Neutrophil (primary cell): ENCODE data around the gene CAPN5.

Experiments
- H3K27ac ChIP-seq: fragments of 200-600 bp; sonication (generic); 2 replicates; pipeline ENCODE4 v1.5.1; 2016; ENCODE audit warnings: mild to moderate bottlenecking, moderate library complexity
- H3K27me3 ChIP-seq: fragments of 200-600 bp; sonication (generic); 2 replicates; pipeline ENCODE4 v1.6.0; 2016; ENCODE audit warnings: mild to moderate bottlenecking
- H3K36me3 ChIP-seq: fragments of 200-600 bp; sonication (generic); 2 replicates; pipeline ENCODE4 v1.5.1; 2017
- H3K4me1 ChIP-seq, 2 experiments: fragments of 200-600 bp in 1 of 2; sonication (generic) in 1 of 2; 1 replicate in 1 of 2; 2 replicates in 1 of 2; pipeline versions ENCODE4 v1.5.1 to v1.6.1; 2013 to 2016; ENCODE audit warnings: low read depth in 1 of 2, low read length in 1 of 2, mild to moderate bottlenecking in 1 of 2, moderate library complexity in 1 of 2; ENCODE audit not compliant: control insufficient read depth in 1 of 2, insufficient read depth in 1 of 2
- H3K4me3 ChIP-seq, 2 experiments: fragments of 200-600 bp in 1 of 2; sonication (generic) in 1 of 2; 1 replicate in 1 of 2; 2 replicates in 1 of 2; pipeline ENCODE4 v1.5.1; 2013 to 2016; ENCODE audit warnings: low read depth in 1 of 2, low read length in 1 of 2, mild to moderate bottlenecking in 1 of 2, moderate library complexity in 1 of 2
- H3K9me3 ChIP-seq: fragments of 200-600 bp; sonication (generic); 2 replicates; pipeline ENCODE4 v1.5.1; 2016
- TF ChIP-seq, protein P1 (sequence below): fragments of 200-600 bp; sonication (generic); IDR thresholded peaks from 2 replicates; pipeline ENCODE4 v1.5.1; 2016; ENCODE audit warnings: antibody characterized with exemption

CAPN5 gene

DNA sequence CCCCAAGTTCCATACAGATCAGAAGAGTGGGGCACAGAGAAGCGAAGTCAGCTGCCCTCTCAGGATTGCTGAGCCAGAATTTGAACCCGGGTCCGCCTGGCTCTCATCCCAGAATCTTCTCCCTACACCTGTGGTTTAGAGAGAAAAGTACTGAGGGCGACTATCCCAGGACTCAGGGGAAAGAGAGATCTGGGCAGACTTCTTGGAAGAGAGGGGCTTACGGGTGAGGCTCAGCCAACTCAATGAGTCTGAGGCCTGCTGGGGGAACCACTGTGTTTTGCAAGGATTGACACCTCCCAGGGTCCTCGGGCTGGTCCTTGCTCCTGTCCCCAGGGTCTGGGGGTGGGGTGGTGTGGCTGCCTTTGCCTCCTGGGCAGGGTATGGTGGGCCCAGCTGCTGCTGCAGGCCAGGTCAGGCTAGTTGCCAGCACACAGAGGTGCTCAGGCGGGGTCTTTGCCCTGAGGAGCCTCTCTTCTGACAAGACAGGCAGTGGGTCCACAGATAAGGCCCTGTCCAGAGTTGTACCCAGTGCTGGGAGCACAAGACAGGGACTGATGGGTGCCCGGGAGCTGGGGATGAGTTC is 1.2 kb downstream of the CAPN5 start:
- TF ChIP-seq, protein P1, sequence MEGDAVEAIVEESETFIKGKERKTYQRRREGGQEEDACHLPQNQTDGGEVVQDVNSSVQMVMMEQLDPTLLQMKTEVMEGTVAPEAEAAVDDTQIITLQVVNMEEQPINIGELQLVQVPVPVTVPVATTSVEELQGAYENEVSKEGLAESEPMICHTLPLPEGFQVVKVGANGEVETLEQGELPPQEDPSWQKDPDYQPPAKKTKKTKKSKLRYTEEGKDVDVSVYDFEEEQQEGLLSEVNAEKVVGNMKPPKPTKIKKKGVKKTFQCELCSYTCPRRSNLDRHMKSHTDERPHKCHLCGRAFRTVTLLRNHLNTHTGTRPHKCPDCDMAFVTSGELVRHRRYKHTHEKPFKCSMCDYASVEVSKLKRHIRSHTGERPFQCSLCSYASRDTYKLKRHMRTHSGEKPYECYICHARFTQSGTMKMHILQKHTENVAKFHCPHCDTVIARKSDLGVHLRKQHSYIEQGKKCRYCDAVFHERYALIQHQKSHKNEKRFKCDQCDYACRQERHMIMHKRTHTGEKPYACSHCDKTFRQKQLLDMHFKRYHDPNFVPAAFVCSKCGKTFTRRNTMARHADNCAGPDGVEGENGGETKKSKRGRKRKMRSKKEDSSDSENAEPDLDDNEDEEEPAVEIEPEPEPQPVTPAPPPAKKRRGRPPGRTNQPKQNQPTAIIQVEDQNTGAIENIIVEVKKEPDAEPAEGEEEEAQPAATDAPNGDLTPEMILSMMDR: no peak
- Histone ChIP-seq H3K4me3 (no peak overlapping the region), H3K36me3 (no peaks in the 10 kb centered on the region), H3K4me1 (peaks cover 10% of the 10 kb centered on the region in 2 experiments), H3K9me3 (no peaks in the 10 kb centered on the region), H3K27me3 (peaks cover 70% of the 10 kb centered on the region), H3K27ac (no peak overlapping the region)

DNA sequence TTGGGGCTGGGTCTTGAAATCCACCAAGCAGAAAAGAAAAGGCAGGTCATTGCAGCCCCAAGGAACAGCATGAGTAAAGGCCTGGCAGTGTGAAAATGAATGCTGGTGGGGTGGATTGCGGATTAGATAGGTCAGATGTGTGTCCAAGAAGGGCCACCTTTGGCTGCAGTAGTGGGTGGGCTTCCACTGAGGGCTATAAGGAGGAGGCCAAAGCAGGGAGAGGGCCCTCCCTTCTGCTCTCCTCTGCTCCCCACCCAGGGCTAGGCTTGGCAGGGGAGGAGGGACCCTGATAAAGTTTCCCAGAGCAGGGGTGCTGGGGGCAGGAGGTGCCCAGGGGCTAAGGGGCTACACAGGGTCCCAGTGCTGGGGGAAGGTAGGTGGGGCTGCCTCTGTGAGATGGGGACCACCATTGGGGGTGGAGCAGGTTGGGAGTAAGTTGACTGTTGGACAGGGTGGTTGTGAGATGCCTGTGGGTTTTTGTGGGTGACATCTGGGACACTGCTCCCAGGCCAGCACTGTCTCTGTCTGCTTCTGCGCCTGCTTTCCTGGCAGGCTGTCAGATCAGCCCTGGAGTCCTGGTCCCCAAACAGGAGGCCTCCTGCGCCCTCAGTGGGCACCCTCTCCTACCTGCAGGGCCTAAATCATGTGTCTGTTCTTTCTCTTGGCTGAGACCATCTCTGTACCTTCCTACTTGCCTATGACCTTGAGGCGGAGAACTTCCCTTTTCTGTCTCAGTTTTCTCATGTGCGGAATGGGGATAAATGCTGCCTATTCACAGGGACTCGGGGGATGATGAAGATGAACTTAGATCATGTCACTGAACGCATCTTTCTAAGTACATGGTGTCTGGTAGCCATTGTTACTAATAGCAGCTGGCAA is 1.9 kb downstream of the CAPN5 start:
- H3K4me3 ChIP-seq: no peak overlapping the region
- H3K27me3 ChIP-seq: peaks cover 67% of the 10 kb centered on the region
- H3K9me3 ChIP-seq: no peaks in the 10 kb centered on the region
- H3K4me1 ChIP-seq: peaks cover 10% of the 10 kb centered on the region in 2 experiments
- H3K27ac ChIP-seq: no peak overlapping the region
- H3K36me3 ChIP-seq: no peaks in the 10 kb centered on the region
- TF ChIP-seq, protein P1: no peak

DNA sequence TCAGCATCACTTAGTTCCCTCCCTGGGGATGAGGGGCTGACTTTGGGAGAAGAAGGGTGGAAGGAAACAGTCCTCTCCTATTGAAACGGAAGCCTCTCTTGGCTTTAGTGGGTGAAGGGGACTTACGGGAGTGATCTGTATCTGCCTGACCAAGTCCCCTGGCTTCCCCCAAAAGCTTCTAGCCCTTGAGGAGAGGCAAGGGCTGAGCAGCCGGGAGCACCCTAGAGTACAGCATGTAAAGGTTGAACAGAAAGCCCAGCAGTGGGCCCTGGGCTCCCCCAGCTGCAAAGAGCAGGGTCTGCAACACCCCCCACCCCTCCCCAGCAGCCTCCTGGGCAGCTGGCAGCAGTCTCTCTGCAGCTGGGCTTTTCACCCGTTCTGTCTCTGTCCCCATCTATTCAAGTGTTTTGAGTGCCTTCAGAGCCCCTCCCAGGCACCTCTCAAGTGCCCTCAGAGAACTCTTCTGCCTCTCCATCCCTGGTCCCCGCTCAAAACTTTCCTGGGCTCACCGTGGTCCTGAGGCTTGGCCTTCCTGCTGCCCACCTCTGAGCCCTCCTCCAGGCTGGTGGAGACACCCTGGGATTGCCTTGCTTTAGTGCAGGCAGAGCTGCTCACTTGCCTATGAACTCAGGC is 2.7 kb downstream of the CAPN5 start:
- no peaks in the 10 kb centered on the region for H3K36me3 ChIP-seq
- H3K4me3 ChIP-seq: no peak overlapping the region
- H3K27me3 ChIP-seq: peaks cover 62% of the 10 kb centered on the region
- no peak overlapping the region for H3K27ac ChIP-seq
- TF ChIP-seq, protein P1: no peak
- H3K9me3 ChIP-seq: no peaks in the 10 kb centered on the region
- peaks cover 10% of the 10 kb centered on the region in 2 experiments for H3K4me1 ChIP-seq

DNA sequence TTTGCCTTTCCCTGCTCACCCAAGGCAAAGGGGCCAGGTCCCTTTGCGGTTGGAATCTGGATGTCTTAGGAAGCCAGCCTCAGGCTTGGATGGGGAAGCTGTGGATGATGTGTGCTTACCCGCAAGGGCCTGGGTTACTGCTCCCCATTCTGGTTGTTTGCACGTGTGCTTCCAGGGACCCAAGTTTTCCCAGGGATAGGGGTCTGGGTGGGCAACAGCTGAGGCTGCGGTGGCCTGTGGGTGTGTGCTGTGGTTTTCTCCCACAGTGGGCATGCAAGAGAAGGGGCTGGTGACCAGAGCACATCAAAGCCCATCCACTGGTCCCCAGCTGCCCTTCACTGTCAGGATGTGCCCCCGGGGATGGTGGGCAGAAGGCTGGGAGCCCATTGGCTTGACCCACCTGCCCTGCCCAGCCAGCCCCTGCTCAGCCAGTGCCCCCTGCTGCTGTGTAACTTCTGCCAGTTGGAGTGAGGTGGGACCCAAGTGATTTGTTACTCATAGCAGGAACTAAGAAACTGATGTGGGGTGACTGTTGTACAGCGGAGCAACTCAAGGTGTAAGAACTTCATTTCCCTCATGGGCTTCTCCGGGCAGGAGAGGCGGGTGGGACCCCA is 3.3 kb downstream of the CAPN5 start:
- Histone ChIP-seq H3K4me1 (peaks cover 10% of the 10 kb centered on the region in 2 experiments), H3K27ac (no peak overlapping the region), H3K36me3 (no peaks in the 10 kb centered on the region), H3K9me3 (no peaks in the 10 kb centered on the region), H3K27me3 (peaks cover 55% of the 10 kb centered on the region), H3K4me3 (no peak overlapping the region)
- TF ChIP-seq, protein P1: no peak

DNA sequence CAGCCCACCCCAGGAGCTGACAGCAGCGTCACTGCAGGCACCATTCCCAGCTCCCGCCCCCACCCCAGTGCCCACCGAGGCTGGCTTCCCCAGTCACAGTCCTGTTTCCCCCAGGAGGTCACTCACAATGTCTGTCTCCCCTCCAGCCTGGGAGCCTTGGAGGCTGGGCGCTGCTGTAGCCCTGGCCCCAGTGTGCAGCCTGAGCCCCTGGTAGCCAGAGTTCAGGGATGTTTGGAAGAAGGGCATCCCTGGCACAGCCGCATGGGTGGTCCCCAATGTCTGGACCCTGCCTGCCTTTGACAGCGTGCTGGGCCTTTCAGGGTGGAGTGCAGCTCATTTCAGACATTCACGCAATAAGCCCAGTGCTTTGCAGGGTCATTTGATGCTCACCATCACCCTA is 4.3 kb downstream of the CAPN5 start:
- no peak overlapping the region for H3K27ac ChIP-seq
- H3K4me3 ChIP-seq: no peak overlapping the region
- H3K4me1 ChIP-seq: peaks cover 5% of the 10 kb centered on the region in 2 experiments
- H3K27me3 ChIP-seq: peaks cover 45% of the 10 kb centered on the region
- H3K9me3 ChIP-seq: no peaks in the 10 kb centered on the region
- no peaks in the 10 kb centered on the region for H3K36me3 ChIP-seq
- TF ChIP-seq, protein P1: no peak
